ENCODE results near the gene PARVG.

The PARVG gene

DNA sequence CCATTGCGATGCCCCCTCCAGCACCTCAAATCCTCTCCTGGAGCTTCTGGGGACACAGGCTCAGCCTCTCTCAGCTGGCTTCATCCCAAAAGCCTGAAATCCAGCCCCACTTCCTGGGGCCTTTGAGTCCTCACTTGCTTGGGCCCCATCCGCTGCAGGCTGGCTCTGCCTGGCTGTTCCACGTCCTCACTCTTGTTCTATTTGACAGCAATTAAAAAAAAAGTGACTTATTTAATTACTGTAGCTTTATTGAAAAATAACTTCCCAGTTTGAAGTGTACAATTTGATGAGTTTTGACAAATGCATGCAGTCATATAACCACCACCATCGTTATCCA lies 27.2 kb downstream of the PARVG start:
- TF ChIP-seq FOXP2 (optimal IDR thresholded peaks at IDR 0.05; ENCODE audit: borderline replicate concordance, extremely low read depth, extremely low read length, insufficient read depth) (no peak), TAF1 (IDR thresholded peaks at IDR 0.05; ENCODE audit: borderline replicate concordance, insufficient read depth, low read length) (no peak), SIN3A (IDR thresholded peaks at IDR 0.05; ENCODE audit: borderline replicate concordance, insufficient read depth, low read length) (no peak), POLR2AphosphoS5 (IDR thresholded peaks at IDR 0.05; ENCODE audit: low read depth, low read length) (no peak), REST (IDR thresholded peaks at IDR 0.05; ENCODE audit: insufficient read depth in 1 of 2, low read depth in 2 of 2, low read length in 2 of 2) (no peak)

DNA sequence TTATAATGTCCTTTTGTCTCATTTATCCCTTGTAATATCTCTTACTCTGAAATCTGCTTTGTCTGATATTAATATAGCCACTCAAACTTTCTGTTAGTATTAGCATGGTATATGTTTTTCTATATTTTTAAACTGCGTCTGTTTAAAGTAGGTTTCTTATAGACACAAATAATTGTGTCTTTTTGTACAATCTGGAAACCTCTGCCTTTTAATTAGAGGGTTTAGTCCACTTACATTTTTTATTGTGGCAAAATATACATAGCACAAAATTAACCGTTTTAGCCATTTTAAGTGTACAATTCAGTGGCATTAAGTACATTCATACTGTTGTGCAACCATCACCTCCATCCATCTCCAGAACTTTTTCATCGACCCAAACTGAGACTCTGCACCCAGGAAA lies 28.6 kb downstream of the PARVG start:
- no peak for TF ChIP-seq SIN3A (IDR thresholded peaks at IDR 0.05; ENCODE audit: borderline replicate concordance, insufficient read depth, low read length)

DNA sequence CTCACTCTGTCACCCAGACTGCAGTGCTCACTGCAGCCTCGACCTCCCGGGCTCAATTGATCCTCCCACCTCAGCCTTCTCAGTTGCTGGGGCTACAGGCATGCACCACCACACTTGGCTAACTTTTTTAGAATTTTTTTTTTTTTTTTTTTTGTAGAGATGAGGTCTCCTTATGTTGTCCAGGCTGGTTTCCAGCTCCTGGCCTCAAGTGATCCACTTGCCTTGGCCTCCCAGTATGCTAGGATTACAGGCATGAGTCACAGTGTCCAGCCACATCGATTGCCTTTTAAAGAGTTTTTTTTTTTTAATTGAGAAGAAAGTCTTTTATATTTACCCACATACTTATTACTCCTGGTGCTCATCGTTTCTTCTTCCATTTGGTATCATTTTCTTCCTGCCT lies 30.0 kb downstream of the PARVG start:
- TF ChIP-seq REST (IDR thresholded peaks at IDR 0.05; ENCODE audit: insufficient read depth in 1 of 2, low read depth in 2 of 2, low read length in 2 of 2) (no peak), FOXP2 (optimal IDR thresholded peaks at IDR 0.05; ENCODE audit: borderline replicate concordance, extremely low read depth, extremely low read length, insufficient read depth) (no peak), TAF1 (IDR thresholded peaks at IDR 0.05; ENCODE audit: borderline replicate concordance, insufficient read depth, low read length) (no peak), SIN3A (IDR thresholded peaks at IDR 0.05; ENCODE audit: borderline replicate concordance, insufficient read depth, low read length) (no peak), POLR2AphosphoS5 (IDR thresholded peaks at IDR 0.05; ENCODE audit: low read depth, low read length) (no peak)

DNA sequence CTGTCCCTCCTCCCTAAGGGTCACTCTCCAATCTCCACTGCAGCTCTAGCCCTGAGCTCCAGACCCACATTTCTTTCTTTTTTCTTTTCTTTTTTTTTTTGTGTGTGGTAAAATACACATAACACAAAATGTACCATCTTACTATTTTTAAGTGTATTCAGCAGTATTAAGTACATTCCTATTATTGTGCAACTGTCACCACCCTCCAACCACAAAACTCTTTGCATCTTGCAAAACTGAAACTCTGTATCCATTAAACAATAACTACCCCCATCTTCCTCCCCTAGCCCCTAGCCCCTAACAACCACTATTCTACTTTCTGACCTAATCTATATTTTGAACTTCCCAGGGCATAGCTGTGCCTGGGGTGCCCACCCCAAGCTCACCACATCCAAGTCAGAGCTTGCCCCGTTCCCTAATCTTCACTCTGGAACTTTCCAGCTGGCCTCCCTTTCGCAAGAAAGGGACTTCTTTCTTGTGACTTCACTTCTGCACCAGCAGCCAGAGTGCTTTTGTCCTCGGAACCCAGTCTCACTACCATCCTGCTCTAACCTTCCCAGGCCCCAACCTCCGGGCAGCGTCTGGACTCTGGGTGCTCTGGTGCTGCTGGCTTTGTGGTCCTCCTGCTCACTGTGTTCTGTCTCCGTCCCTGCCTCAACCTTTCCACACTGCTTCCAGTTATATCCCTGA lies 30.7 kb downstream of the PARVG start:
- TF ChIP-seq POLR2AphosphoS5 (IDR thresholded peaks at IDR 0.05; ENCODE audit: low read depth, low read length) (no peak), TAF1 (IDR thresholded peaks at IDR 0.05; ENCODE audit: borderline replicate concordance, insufficient read depth, low read length) (no peak)

DNA sequence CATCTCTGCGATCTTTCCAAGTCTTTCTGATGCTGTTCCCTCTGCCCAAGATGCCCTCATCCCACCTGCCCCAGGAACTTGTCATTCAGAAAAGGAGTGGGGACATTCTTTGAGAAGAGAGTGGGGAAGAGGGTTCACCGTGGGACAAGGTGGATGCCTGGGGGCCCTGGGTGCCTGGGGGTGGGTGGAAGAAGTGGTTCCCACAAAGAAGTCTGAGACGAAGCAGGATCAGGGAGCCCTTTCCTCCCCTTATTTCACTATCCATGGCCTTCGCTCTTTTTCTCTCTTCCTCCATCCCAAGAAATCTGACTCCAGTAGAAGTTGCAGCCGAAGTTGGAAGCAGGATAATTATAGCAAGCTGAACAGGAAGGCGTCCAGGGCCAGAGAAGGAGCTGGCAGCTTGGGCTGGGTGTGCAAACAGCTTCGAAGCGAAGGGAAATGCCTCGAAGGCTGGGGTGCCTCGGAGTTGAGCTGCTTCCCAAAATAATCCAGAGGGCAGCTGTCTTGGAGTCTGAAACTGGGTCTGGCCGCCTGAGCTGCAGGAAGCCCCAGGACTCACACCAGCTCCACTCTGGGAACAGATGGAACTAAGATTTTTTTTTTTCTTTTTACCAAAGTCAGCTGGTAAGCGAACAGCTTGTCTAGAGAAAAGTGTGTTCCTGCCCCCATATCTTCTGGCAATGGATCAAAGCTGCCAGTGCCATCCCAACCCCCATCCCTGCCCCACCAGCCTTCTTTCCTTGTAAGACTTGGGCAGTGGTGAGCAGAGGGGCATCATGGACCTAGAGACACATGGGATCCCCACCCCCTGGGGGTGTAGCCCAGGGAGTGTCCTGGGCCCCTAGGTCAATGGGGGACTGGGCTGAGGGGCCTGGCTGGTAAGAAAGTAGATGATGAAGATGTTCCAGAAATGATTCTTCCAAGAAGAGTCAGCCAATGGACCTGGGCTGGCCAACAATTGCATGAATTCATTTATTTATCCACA lies 31.5 kb downstream of the PARVG start:
- TF ChIP-seq REST (IDR thresholded peaks at IDR 0.05; ENCODE audit: insufficient read depth in 1 of 2, low read depth in 2 of 2, low read length in 2 of 2) (no peak), TAF1 (IDR thresholded peaks at IDR 0.05; ENCODE audit: borderline replicate concordance, insufficient read depth, low read length) (no peak), POLR2AphosphoS5 (IDR thresholded peaks at IDR 0.05; ENCODE audit: low read depth, low read length) (no peak), FOXP2 (optimal IDR thresholded peaks at IDR 0.05; ENCODE audit: borderline replicate concordance, extremely low read depth, extremely low read length, insufficient read depth) (no peak), SIN3A (IDR thresholded peaks at IDR 0.05; ENCODE audit: borderline replicate concordance, insufficient read depth, low read length) (no peak)

DNA sequence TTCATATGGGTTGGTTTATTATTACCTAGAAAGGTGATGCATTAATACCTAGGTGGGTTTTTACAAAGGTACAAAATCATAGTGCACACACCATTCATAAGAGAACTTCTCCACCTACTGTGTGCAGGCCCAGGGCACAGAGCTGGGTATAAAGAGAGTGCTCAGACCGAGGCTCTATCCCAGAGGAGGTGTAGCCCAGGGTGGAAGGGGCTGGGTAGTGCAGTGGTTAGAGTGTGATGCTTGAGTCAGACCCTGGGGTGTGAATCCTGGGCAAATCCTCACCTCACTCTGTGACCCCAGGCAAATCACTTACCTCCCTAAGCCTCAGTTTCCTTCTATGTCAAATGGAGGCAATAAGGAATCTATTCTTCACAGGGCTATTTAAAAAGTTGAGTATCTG lies 32.2 kb downstream of the PARVG start:
- TF ChIP-seq POLR2AphosphoS5 (IDR thresholded peaks at IDR 0.05; ENCODE audit: low read depth, low read length) (no peak), SIN3A (IDR thresholded peaks at IDR 0.05; ENCODE audit: borderline replicate concordance, insufficient read depth, low read length) (no peak), FOXP2 (optimal IDR thresholded peaks at IDR 0.05; ENCODE audit: borderline replicate concordance, extremely low read depth, extremely low read length, insufficient read depth) (no peak), TAF1 (IDR thresholded peaks at IDR 0.05; ENCODE audit: borderline replicate concordance, insufficient read depth, low read length) (no peak), REST (IDR thresholded peaks at IDR 0.05; ENCODE audit: insufficient read depth in 1 of 2, low read depth in 2 of 2, low read length in 2 of 2) (no peak)

All from PFSK-1 (cell line).